Measurements from ENCODE around the gene CDK14.

DNA sequence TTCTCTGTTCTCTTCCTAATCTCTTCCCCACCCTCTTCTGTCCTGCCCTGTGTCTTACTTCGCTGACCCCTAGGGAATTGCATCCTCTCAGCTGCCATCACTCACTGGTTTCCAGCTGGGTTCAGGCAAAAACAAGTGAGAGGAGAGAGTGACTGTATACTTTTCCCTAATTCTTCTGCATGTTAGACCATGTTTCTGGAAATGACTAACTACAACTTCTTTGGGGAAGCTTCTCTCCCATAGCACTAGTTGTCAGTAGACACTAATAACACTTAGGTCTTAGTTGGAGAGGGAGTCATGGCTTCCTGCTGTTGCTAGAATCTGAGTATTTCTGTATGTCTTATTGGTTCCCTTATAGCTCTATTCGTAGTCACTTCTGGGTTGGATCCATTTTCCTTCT is 369.1 kb downstream of the CDK14 start:
- TF ChIP-seq, protein P1, sequence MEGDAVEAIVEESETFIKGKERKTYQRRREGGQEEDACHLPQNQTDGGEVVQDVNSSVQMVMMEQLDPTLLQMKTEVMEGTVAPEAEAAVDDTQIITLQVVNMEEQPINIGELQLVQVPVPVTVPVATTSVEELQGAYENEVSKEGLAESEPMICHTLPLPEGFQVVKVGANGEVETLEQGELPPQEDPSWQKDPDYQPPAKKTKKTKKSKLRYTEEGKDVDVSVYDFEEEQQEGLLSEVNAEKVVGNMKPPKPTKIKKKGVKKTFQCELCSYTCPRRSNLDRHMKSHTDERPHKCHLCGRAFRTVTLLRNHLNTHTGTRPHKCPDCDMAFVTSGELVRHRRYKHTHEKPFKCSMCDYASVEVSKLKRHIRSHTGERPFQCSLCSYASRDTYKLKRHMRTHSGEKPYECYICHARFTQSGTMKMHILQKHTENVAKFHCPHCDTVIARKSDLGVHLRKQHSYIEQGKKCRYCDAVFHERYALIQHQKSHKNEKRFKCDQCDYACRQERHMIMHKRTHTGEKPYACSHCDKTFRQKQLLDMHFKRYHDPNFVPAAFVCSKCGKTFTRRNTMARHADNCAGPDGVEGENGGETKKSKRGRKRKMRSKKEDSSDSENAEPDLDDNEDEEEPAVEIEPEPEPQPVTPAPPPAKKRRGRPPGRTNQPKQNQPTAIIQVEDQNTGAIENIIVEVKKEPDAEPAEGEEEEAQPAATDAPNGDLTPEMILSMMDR (IDR thresholded peaks at IDR 0.05; ENCODE audit: borderline replicate concordance, extremely low read depth, low read length, poor library complexity, severe bottlenecking) = no peak
- TF ChIP-seq EZH2 (IDR thresholded peaks at IDR 0.05; ENCODE audit: borderline replicate concordance, low read depth, low read length, severe bottlenecking) = no peak

All from DND-41 (cell line).